Fibroblast of villous mesenchyme (primary cell): ENCODE data around the gene TACR2. TPM values are rescaled to one million over a fixed set of nuclear protein-coding genes. Genes with fewer than 3 reads are reported as not detected.
A peak's percentile ranks its signal among the peaks of the same experiment; 100 is the strongest.

Experiments used
- DNase-seq: peaks from one replicate; pipeline ENCODE4 v3.0.0-alpha.2; 2010; ENCODE audit warnings: low read depth
- H3K4me3 ChIP-seq: 2 replicates; pipeline ENCODE4 v1.5.1; 2011; ENCODE audit warnings: low read depth, mild to moderate bottlenecking, low read length
- CTCF ChIP-seq: IDR thresholded peaks from 2 replicates; pipeline ENCODE4 v1.5.1; 2012; ENCODE audit warnings: low read depth, mild to moderate bottlenecking, low read length; ENCODE audit not compliant: insufficient read depth
- total RNA-seq: library from RNA; depleted of rRNA; stranded (reverse); fragments of >200 nt; gene quantifications from 2 replicates; pipeline ENCODE4 v1.2.3, GENCODE V29; 2012

Gene TACR2
- total RNA-seq, 1 donor, result not detected

- peak; percentile 75 for TF ChIP-seq CTCF
- H3K4me3 ChIP-seq, result no peak overlapping the region
- peak; percentile 89 for DNase-seq
These were observed 33.1 kb upstream of the TACR2 start for GRCh38 chr10:69449841-69450240.

GRCh38 chr10:69446650-69447151 is 30.0 kb upstream of the TACR2 start:
- H3K4me3 ChIP-seq, result no peak overlapping the region
- TF ChIP-seq CTCF, result no peak
- peak; percentile 91 for DNase-seq

GRCh38 chr10:69446229-69446628 is 29.5 kb upstream of the TACR2 start:
- DNase-seq, result peak; percentile 50
- TF ChIP-seq CTCF, result no peak
- no peak overlapping the region for H3K4me3 ChIP-seq

GRCh38 chr10:69445041-69445440 is 28.3 kb upstream of the TACR2 start:
- TF ChIP-seq CTCF, result no peak
- no peak for DNase-seq
- no peak overlapping the region for H3K4me3 ChIP-seq

GRCh38 chr10:69443354-69443753 is 26.6 kb upstream of the TACR2 start:
- no peak for TF ChIP-seq CTCF
- H3K4me3 ChIP-seq, result no peak overlapping the region
- no peak for DNase-seq

GRCh38 chr10:69439813-69440506 is 23.2 kb upstream of the TACR2 start:
- peak; percentile 96 for DNase-seq
- TF ChIP-seq CTCF, result no peak
- H3K4me3 ChIP-seq, result no peak overlapping the region

- no peak for TF ChIP-seq CTCF
- DNase-seq, result no peak
- peak overlapping the region; percentile 10 for H3K4me3 ChIP-seq
These were observed 22.6 kb upstream of the TACR2 start for GRCh38 chr10:69439350-69439739.
